ENCODE data around the gene MYO16. TPM values are rescaled to one million over a fixed set of nuclear protein-coding genes. Genes with fewer than 3 reads are reported as not detected.

MYO16 gene
- total RNA-seq: 1 to 10 TPM in 8 of 9 donors, under 1 TPM in 1; 0.98 to 2.4 (median 1.7) TPM
- polyA plus RNA-seq: 1 to 10 TPM in 1 of 3 donors, under 1 TPM in 2; 0.56 to 1.3 (median 0.88) TPM
- long read RNA-seq, donor 1, partial matches to known transcripts: 6 of 6 reads
- long read RNA-seq, donor 1, other reads (novel, unspliced or antisense): 0 of 6 reads
- long read RNA-seq, donor 2: 0 reads
- long read RNA-seq, donor 3: 0 reads
- long read RNA-seq, donor 4, partial matches to known transcripts: 1 of 3 reads
- long read RNA-seq, donor 4, other reads (novel, unspliced or antisense): 2 of 3 reads
- long read RNA-seq, donor 5, partial matches to known transcripts: 4 of 9 reads
- long read RNA-seq, donor 5, other reads (novel, unspliced or antisense): 5 of 9 reads
- long read RNA-seq, donor 6, partial matches to known transcripts: 1 of 3 reads
- long read RNA-seq, donor 6, other reads (novel, unspliced or antisense): 2 of 3 reads
- long read RNA-seq, donor 7: 0 reads
- long read RNA-seq, donor 8: 0 reads
- long read RNA-seq, donor 9: 0 reads
- long read RNA-seq, donor 10: 0 reads

- H3K4me3 ChIP-seq: no peak within 1 kb of the TSS
- no peaks in the 10 kb centered on the region for H3K27me3 ChIP-seq
- no peak within 1 kb of the TSS for H3K27ac ChIP-seq
- H3K4me1 ChIP-seq (replicated peaks in 1 of 2): no peaks in the 10 kb centered on the region
- TF ChIP-seq POLR2A (IDR thresholded peaks at IDR 0.05) (no peak), CTCF (IDR thresholded peaks at IDR 0.05) (no peak)
- H3K36me3 ChIP-seq (replicated peaks in 1 of 2): no peaks in the 10 kb centered on the region
- no peaks in the 10 kb centered on the region for H3K9me3 ChIP-seq (replicated peaks in 1 of 3)
- intact Hi-C loops (cut with DNase I): no loop called here
- no peak for DNase-seq
- 18 to 37% (median 28%) methylated on average over 9 to 11 of the region's 11 CpGs for WGBS, 4 donors
These were observed at the start of gene MYO16 for GRCh38 chr13:108629181-108629752. Gene MYO16 (plus strand): TSS chr13:108629611. CDS start chr13:108629845, 234 bp downstream.

GRCh38 chr13:108586826-108587225, 42.6 kb upstream of the MYO16 start:
- WGBS, 4 donors: 81 to 87% (median 85%) methylated on average over 3 of the region's 3 CpGs
- no peaks in the 10 kb centered on the region for H3K36me3 ChIP-seq (replicated peaks in 1 of 2)
- no peaks in the 10 kb centered on the region for H3K27me3 ChIP-seq
- H3K4me1 ChIP-seq (replicated peaks in 1 of 2): no peaks in the 10 kb centered on the region
- TF ChIP-seq CTCF (IDR thresholded peaks at IDR 0.05): no peak
- no peak for TF ChIP-seq POLR2A (IDR thresholded peaks at IDR 0.05)
- intact Hi-C loops (cut with DNase I): no loop called here
- H3K9me3 ChIP-seq (replicated peaks in 1 of 3): no peaks in the 10 kb centered on the region
- H3K27ac ChIP-seq: no peak overlapping the region
- no peak overlapping the region for H3K4me3 ChIP-seq
- no peak for DNase-seq

- H3K36me3 ChIP-seq (replicated peaks in 1 of 2): no peaks in the 10 kb centered on the region
- H3K27me3 ChIP-seq: no peaks in the 10 kb centered on the region
- intact Hi-C loops (cut with DNase I): no loop called here
- no peaks in the 10 kb centered on the region for H3K9me3 ChIP-seq (replicated peaks in 1 of 3)
- no peak overlapping the region for H3K4me3 ChIP-seq
- DNase-seq: no peak
- TF ChIP-seq POLR2A (IDR thresholded peaks at IDR 0.05) (no peak), CTCF (IDR thresholded peaks at IDR 0.05) (no peak)
- WGBS, 4 donors: 61 to 73% (median 64%) methylated on average over 3 of the region's 3 CpGs
- no peaks in the 10 kb centered on the region for H3K4me1 ChIP-seq (replicated peaks in 1 of 2)
- no peak overlapping the region for H3K27ac ChIP-seq
These were observed 40.9 kb upstream of the MYO16 start for GRCh38 chr13:108588516-108588915.

GRCh38 chr13:108594153-108594552, 35.3 kb upstream of the MYO16 start:
- DNase-seq: no peak
- intact Hi-C loops (cut with DNase I): no loop called here
- Histone ChIP-seq H3K4me1 (replicated peaks in 1 of 2) (no peaks in the 10 kb centered on the region), H3K27ac (no peak overlapping the region), H3K4me3 (no peak overlapping the region), H3K36me3 (replicated peaks in 1 of 2) (no peaks in the 10 kb centered on the region), H3K27me3 (no peaks in the 10 kb centered on the region), H3K9me3 (replicated peaks in 1 of 3) (no peaks in the 10 kb centered on the region)
- no peak for TF ChIP-seq POLR2A (IDR thresholded peaks at IDR 0.05)
- WGBS, 4 donors: 11 to 26% (median 18%) methylated on average over 3 of the region's 3 CpGs
